NB4 (cell line): ENCODE measurements around the gene TRIM71.

ENCODE experiments used
- POLR2A ChIP-seq: IDR thresholded peaks from 2 replicates; pipeline ENCODE4 v1.6.1; 2011; ENCODE audit warnings: mild to moderate bottlenecking; ENCODE audit not compliant: insufficient read length; ENCODE audit errors: extremely low read depth
- TF ChIP-seq, protein P1 (sequence below): IDR thresholded peaks from one replicate; pipeline ENCODE4 v1.5.1; 2012; ENCODE audit warnings: low read depth, low read length

DNA sequence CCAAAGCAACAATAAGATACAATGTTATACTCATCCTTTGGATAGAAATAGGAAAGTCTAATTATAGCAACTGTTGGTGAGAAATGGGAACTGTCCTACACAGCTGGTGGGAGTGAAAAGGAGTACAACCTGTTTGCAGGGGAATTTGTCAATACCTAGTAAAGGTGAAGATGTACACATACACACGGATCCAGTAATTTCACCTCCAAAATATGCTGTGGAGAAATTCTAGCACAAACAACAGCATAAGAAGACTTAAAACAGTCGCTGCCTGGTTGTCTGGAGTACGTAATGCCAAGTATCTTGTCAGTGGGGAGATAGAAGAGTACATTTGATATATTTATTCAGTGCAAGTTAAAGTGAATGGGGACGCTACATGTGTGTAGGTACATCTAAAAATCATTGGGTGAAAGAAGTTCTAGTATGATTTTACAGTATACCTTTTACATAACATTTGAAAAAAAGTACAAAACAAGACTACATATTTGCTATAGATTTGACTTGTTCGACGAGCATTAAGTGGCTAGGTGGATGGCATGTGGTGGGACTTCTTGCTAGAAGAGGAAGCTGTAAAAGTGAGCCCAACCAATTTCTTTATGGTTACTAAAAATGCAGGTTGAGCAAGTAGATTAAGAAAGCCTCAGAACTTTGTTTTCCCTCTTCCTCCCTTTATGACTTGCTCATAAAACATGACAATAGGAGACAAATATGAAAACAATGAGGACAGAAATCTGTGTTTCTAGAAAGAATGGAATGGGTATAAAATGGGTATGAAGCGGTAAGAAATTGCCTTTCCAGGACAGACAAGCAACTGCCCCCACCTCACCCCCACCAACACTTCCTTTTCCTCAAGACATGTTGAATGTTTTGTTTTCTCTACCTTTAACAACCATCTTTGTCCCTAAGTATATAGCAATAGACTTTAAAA is 83.5 kb downstream of the TRIM71 start:
- no peak for TF ChIP-seq POLR2A
- TF ChIP-seq, protein P1, sequence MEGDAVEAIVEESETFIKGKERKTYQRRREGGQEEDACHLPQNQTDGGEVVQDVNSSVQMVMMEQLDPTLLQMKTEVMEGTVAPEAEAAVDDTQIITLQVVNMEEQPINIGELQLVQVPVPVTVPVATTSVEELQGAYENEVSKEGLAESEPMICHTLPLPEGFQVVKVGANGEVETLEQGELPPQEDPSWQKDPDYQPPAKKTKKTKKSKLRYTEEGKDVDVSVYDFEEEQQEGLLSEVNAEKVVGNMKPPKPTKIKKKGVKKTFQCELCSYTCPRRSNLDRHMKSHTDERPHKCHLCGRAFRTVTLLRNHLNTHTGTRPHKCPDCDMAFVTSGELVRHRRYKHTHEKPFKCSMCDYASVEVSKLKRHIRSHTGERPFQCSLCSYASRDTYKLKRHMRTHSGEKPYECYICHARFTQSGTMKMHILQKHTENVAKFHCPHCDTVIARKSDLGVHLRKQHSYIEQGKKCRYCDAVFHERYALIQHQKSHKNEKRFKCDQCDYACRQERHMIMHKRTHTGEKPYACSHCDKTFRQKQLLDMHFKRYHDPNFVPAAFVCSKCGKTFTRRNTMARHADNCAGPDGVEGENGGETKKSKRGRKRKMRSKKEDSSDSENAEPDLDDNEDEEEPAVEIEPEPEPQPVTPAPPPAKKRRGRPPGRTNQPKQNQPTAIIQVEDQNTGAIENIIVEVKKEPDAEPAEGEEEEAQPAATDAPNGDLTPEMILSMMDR = no peak
